VCaP (cell line): ENCODE data around the gene WASL.
A peak's percentile ranks its signal among the peaks of the same experiment; 100 is the strongest.
"Not testable (repeated sequence)": the region's sequence is repeated elsewhere in the genome, so short reads cannot be mapped to it uniquely, and the experiment has no call there.

ENCODE experiments used
- H3K27ac ChIP-seq: fragments of 450-650 bp; 2 replicates; pipeline ENCODE4 v1.5.1; 2017
- TF ChIP-seq, protein P1 (sequence below): fragments of 450-650 bp; conservative IDR thresholded peaks from 2 replicates; pipeline ENCODE4 v1.5.1; 2017; ENCODE audit warnings: mild to moderate bottlenecking, moderate library complexity

The WASL gene

GRCh38 chr7:123729218-123729578 is 19.6 kb downstream of the WASL start:
- TF ChIP-seq, protein P1, sequence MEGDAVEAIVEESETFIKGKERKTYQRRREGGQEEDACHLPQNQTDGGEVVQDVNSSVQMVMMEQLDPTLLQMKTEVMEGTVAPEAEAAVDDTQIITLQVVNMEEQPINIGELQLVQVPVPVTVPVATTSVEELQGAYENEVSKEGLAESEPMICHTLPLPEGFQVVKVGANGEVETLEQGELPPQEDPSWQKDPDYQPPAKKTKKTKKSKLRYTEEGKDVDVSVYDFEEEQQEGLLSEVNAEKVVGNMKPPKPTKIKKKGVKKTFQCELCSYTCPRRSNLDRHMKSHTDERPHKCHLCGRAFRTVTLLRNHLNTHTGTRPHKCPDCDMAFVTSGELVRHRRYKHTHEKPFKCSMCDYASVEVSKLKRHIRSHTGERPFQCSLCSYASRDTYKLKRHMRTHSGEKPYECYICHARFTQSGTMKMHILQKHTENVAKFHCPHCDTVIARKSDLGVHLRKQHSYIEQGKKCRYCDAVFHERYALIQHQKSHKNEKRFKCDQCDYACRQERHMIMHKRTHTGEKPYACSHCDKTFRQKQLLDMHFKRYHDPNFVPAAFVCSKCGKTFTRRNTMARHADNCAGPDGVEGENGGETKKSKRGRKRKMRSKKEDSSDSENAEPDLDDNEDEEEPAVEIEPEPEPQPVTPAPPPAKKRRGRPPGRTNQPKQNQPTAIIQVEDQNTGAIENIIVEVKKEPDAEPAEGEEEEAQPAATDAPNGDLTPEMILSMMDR, result no peak
- H3K27ac ChIP-seq, result no peak overlapping the region

DNA sequence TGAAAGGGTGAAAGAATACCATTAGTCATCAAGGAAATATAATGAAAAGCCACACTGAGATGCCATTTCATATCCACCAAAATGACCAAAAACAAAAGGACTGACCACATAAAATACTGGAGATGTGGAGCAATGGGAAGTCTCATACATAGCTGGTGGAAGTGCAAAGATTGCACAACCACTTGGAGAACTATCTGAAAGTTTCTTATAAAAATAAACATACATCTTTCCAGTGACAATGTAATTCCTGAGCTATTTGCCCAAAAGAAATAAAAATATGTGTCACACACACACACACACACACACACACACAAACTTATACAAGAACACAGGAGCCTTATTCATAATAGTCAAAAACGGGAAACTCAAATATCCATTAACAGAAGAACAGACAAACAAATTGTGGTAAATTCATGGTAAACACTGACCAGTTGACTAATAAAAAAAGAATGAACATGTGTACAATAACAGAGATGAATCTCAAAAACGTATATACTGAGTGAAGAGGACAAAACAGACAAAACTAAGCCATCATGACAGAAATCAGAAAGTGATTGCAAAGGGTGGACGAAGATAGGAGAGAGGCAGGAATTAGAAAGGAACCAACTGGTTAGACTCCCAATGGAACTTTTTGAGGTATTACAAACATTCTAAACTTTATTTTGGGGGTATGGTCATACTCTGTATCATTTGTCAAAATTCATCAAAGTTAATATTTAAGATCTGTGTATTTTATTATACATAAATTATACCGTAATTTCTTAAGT is 21.5 kb downstream of the WASL start:
- peak overlapping the region; percentile 74; the same call in 1 of the 2 replicates for H3K27ac ChIP-seq
- TF ChIP-seq, protein P1, result no peak

DNA sequence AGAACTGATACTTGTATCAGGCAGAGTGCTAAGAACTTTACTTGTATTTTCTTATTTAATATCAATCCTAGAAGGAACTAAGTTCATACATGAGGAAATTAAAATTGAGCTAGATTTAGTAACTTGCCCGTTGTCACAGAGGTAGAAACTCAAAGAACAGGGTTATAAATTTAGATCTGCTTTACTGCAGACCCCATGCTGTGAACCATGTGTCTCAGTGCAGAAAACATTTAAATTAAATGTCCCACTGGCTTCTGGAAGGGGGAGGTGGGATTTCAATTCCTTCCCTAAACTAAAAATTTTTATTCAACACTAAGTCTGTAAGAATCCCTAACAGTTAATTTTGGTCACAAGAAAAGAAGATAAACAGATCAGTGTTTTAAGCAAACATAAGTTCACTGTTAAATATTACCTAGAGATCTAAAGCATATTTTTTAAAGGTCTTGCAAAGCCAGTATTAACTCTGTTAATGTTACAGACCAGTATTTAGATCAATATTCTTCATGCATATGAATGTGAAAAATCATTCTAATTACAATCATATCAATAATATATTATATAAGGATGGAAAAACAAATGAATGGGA is 23.1 kb downstream of the WASL start:
- TF ChIP-seq, protein P1, result no peak
- peak overlapping the region; percentile 74 for H3K27ac ChIP-seq

DNA sequence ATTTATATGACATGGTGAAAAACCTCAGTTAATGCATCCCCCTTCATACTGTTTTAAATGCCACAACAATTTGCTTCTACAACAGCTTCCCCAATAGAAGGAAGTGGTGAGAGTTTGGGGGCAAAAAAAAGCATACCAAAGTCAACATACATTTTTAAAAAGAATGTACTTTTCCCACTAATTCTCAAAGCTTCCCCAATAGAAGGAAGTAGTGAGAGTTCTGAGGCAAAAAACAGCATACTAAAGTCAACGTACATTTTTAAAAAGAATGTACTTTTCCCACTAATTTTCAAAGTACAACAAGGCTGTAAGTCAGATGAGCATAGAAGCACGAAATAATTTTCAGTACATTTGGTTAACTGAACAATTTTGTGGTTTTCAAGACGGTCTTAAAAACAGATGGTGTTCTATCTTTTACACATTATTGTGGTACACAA is 24.0 kb downstream of the WASL start:
- H3K27ac ChIP-seq, result peak overlapping the region; percentile 74
- TF ChIP-seq, protein P1, result no peak

DNA sequence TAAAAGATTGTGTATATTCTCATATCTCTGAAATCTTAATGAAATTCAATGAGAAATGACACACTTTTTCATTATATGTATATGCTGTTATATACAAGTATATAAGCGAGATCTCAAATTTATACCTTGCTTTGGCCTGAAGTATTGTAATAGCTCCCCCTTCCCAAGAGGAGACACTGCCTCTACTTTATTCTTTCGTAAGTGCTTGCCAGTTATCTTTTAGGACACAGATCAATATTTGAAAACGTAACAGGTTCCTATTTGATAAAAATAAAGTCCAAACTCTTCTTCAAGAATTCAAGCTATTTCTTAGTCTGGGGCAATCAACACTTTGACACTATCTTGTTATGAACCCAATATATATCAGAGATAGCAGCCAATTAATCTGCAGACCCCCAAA is 24.9 kb downstream of the WASL start:
- H3K27ac ChIP-seq, result peak overlapping the region; percentile 74
- TF ChIP-seq, protein P1, result no peak

- H3K27ac ChIP-seq, result not testable (repeated sequence)
Measured at GRCh38 chr7:123720527-123720926, 28.3 kb downstream of the WASL start.

DNA sequence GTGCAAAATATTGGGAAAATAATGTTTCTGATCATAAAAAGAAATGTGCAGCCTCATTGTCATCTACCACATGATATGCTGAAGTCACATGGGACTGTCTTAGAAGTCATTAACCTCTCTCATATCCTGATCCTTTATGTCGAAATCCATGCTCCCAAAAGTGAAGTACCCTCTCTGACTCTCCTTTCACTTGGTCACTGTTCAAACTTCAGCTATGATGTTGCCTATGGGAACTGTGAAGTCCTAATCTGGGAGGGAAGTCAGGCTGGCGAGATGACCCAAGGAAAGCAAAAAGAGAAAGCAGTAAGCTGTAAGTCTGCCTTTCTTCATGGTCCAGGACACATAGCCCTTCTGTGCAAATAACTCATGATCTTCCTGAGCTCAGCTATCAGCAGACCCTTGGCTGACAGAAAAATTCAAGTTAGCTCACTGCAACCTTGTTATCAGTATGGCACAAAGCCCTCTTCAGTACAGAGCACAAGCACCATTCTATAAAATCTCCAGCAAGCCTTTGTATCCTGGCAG is 29.5 kb downstream of the WASL start:
- TF ChIP-seq, protein P1, result no peak
- H3K27ac ChIP-seq, result no peak overlapping the region

DNA sequence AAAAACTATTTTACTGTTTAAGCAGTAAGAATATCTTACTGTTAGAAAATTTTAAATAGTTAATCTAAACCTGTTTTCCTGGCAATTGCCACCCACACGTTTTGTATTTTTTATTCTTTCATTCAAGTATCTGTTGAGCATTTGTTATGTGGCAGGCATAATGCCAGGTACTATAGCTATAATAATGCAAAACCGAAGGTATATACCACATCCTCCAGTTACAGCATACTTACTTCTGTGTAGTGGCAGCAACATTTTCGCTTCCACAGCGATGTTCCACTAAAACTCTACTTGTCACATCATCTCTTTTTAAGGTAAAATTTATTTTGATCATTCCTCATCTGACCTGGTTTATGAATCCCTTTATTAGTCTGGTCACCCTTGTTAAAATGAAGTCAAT is 30.0 kb downstream of the WASL start:
- TF ChIP-seq, protein P1, result no peak
- H3K27ac ChIP-seq, result no peak overlapping the region
